GM12878 (cell line): Measurements from ENCODE around the gene HNRNPM. TPM values are rescaled to one million over a fixed set of nuclear protein-coding genes. Genes with fewer than 3 reads are reported as not detected.

Experiments
- ATAC-seq: fragments of 200-7000 bp; cut with Tn5 transposase; 3 replicates; pipeline ENCODE4 v1.9.1; 2020; ENCODE audit warnings: mild to moderate bottlenecking, moderate library complexity
- BruUV-seq: library from RNA; stranded (reverse); fragments of 400-500 nt; replicated peaks from 2 replicates; lab custom pipeline; 2021; lab: Mats Ljungman, UMichigan
- CTCF ChIA-PET: fragments of 300-600 bp; sonication (Branson Sonifier 250); formaldehyde crosslinking; extraction: SDS; loops from one replicate; lab custom pipeline; 2021; ENCODE audit warnings: inconsistent platforms; lab: Yijun Ruan, JAX
- POLR2A ChIA-PET: fragments of 350-600 bp; formaldehyde crosslinking; extraction: SDS; loops from one replicate; lab custom pipeline; 2021; ENCODE audit warnings: inconsistent platforms; lab: Charles Lee
- RAD21 ChIA-PET: fragments of 300-600 bp; sonication (Branson Sonifier 250); formaldehyde crosslinking; loops from one replicate; lab custom pipeline; 2023; ENCODE audit warnings: antibody characterized with exemption; ENCODE audit not compliant: unreplicated experiment; lab: Charles Lee
- SMC1A ChIA-PET: fragments of 300-600 bp; sonication (Branson Sonifier 250); formaldehyde crosslinking; loops from one replicate; lab custom pipeline; 2023; ENCODE audit not compliant: unreplicated experiment, uncharacterized antibody; lab: Charles Lee
- DNase-seq: peaks from one replicate; pipeline ENCODE4 v3.0.0-alpha.2; 2011; ENCODE audit warnings: low read depth, low spot score
- FAIRE-seq: peaks from 3 replicates; lab custom pipeline; 2011; peaks lifted over from hg19 to GRCh38; lab: Jason Lieb, UNC
- H2AFZ ChIP-seq: 2 replicates; pipeline ENCODE4 v1.6.0; 2011; ENCODE audit warnings: low read depth, low read length, control low read depth; ENCODE audit not compliant: control insufficient read depth
- H3K27ac ChIP-seq: 2 replicates; pipeline ENCODE4 v1.5.1; 2011; ENCODE audit warnings: control low read depth; ENCODE audit not compliant: control insufficient read depth, insufficient read depth
- H3K27me3 ChIP-seq, 2 experiments: replicated peaks in 1 of 2; 2 replicates each; pipeline versions ENCODE4 v1.6.0 to v1.6.1; 2011; ENCODE audit warnings: low read length in 1 of 2; ENCODE audit not compliant: control insufficient read depth in 2 of 2, insufficient read depth in 2 of 2
- H3K36me3 ChIP-seq, 2 experiments: 2 replicates each; pipeline ENCODE4 v1.5.1; 2011; ENCODE audit warnings: low read length in 1 of 2; ENCODE audit not compliant: control insufficient read depth in 2 of 2, insufficient read depth in 2 of 2
- H3K4me1 ChIP-seq: 2 replicates; pipeline ENCODE4 v1.6.1; 2011; ENCODE audit warnings: mild to moderate bottlenecking, low read length, moderate library complexity, mixed read lengths; ENCODE audit not compliant: control insufficient read depth, insufficient read depth
- H3K4me2 ChIP-seq: 2 replicates; pipeline ENCODE4 v1.6.0; 2011; ENCODE audit warnings: control low read depth; ENCODE audit not compliant: control insufficient read depth, insufficient read depth
- H3K4me3 ChIP-seq: fragments of 200-600 bp; sonication (generic); 2 replicates; pipeline ENCODE4 v1.5.1; 2016
- H3K79me2 ChIP-seq: 2 replicates; pipeline ENCODE4 v1.6.0; 2011; ENCODE audit warnings: low read length; ENCODE audit not compliant: control insufficient read depth, insufficient read depth
- H3K9ac ChIP-seq: 2 replicates; pipeline ENCODE4 v1.8.0; 2011; ENCODE audit warnings: low read length, control low read depth, mixed read lengths; ENCODE audit not compliant: control insufficient read depth, insufficient read depth
- H3K9me3 ChIP-seq: replicated peaks from 3 replicates; pipeline ENCODE4 v1.5.1; 2011; ENCODE audit warnings: mild to moderate bottlenecking, low read length; ENCODE audit not compliant: control insufficient read depth, insufficient read depth
- H4K20me1 ChIP-seq: 2 replicates; pipeline ENCODE4 v1.6.0; 2011; ENCODE audit not compliant: control insufficient read depth, insufficient read depth
- DPF2 ChIP-seq: fragments of 450-650 bp; IDR thresholded peaks from 2 replicates; pipeline ENCODE4 v1.6.1; 2017; ENCODE audit warnings: mild to moderate bottlenecking
- EP300 ChIP-seq, 2 experiments: fragments of 150-350 bp in 1 of 2; IDR thresholded peaks; 2 replicates each; pipeline ENCODE4 v1.6.1; 2011 to 2012; ENCODE audit warnings: low read depth in 2 of 2, low read length in 2 of 2, borderline replicate concordance in 1 of 2, improper control_type of control experiment in 1 of 2, inconsistent platforms in 1 of 2; ENCODE audit not compliant: control insufficient read depth in 1 of 2
- ETV6 ChIP-seq, 2 experiments: fragments of 450-650 bp in 1 of 2; IDR thresholded peaks in 1 of 2; conservative IDR thresholded peaks in 1 of 2; 2 replicates each; pipeline ENCODE4 v1.6.1; 2014; ENCODE audit warnings: antibody characterized with exemption in 1 of 2, borderline replicate concordance in 1 of 2, low read depth in 1 of 2, mild to moderate bottlenecking in 1 of 2, moderate library complexity in 1 of 2
- MYC ChIP-seq: IDR thresholded peaks from 2 replicates; pipeline ENCODE4 v1.6.1; 2011; ENCODE audit warnings: mild to moderate bottlenecking, low read length, moderate library complexity, inconsistent platforms; ENCODE audit not compliant: insufficient read depth, insufficient replicate concordance, insufficient read length, severe bottlenecking
- NFYB ChIP-seq: IDR thresholded peaks from 2 replicates; pipeline ENCODE4 v1.6.1; 2011; ENCODE audit warnings: low read depth, mild to moderate bottlenecking, low read length, improper control_type of control experiment, moderate library complexity; ENCODE audit not compliant: insufficient read depth
- RAD21 ChIP-seq: IDR thresholded peaks from 2 replicates; pipeline ENCODE4 v1.6.1; 2011; ENCODE audit warnings: mild to moderate bottlenecking, low read depth, low read length, moderate library complexity; ENCODE audit not compliant: insufficient read depth
- SMC3 ChIP-seq: IDR thresholded peaks from 2 replicates; pipeline ENCODE4 v1.6.1; 2011; ENCODE audit warnings: low read length, improper control_type of control experiment, borderline replicate concordance
- SPI1 ChIP-seq: IDR thresholded peaks from 2 replicates; pipeline ENCODE4 v1.6.1; 2011; ENCODE audit warnings: low read depth, mild to moderate bottlenecking, low read length, moderate library complexity, borderline replicate concordance; ENCODE audit not compliant: insufficient read depth
- ZNF592 ChIP-seq: fragments of 450-650 bp; IDR thresholded peaks from 2 replicates; pipeline ENCODE4 v1.6.1; 2017; ENCODE audit warnings: mild to moderate bottlenecking, moderate library complexity
- WGBS: methylation state at CpG from one replicate; pipeline ENCODE4 v1.1.6; 2016; ENCODE audit warnings: low lambda C conversion rate; ENCODE audit not compliant: insufficient replicate concordance, insufficient coverage; ENCODE audit errors: missing lambda C conversion rate; 5-methylcytosine and 5-hydroxymethylcytosine counted together
- in situ Hi-C: fragments of 300-500 bp; cut with MboI; formaldehyde crosslinking; loops from 9 replicates; pipeline ENCODE4 v1.14.3; 2018; ENCODE audit warnings: mixed read lengths
- intact Hi-C: fragments of 100-400 bp; cut with micrococcal nuclease; formaldehyde crosslinking; loops from one replicate; pipeline ENCODE4 v1.14.2; 2022; ENCODE audit not compliant: unreplicated experiment
- polyA plus RNA-seq, 11 experiments: library from polyadenylated mRNA; depleted of rRNA in 4 of 11; unstranded in 6 of 11; stranded (reverse) in 5 of 11; fragments of >200 nt; fragmentation: Nextera tagmentation in 4 of 11; fragmentation: Illumina TruSeq in 1 of 11; extraction: Ambion mirVana in 4 of 11; extraction: Trizol in 1 of 11; gene quantifications; 1 replicate in 1 of 11; 2 replicates in 10 of 11; pipeline versions ENCODE4 v1.2.1 to v1.2.3, GENCODE V29; 2011 to 2016; ENCODE audit warnings: inconsistent platforms in 2 of 11, missing spikeins in 2 of 11, low read depth in 1 of 11
- total RNA-seq, 4 experiments: library from RNA; depleted of rRNA in 3 of 4; stranded (reverse); fragments of >200 nt in 3 of 4; fragmentation: Illumina TruSeq in 1 of 4; extraction: Trizol in 1 of 4; gene quantifications; 2 replicates each; pipeline versions ENCODE4 v1.2.1 to v1.2.3, GENCODE V29; 2013 to 2021

The HNRNPM gene
- total and polyA plus RNA-seq, 10 of the 15 experiments (the other 5 are each of a cell fraction or from before 2014, with no cell fraction given): 14.3 to 415 (median 198) TPM

- peaks cover 2% of the 10 kb centered on the region for H3K79me2 ChIP-seq
- BruUV-seq: no TSS peak
- H3K4me3 ChIP-seq: no peak overlapping the region
- H3K4me1 ChIP-seq: peaks cover 11% of the 10 kb centered on the region; the same call in 1 of the 2 replicates
- intact Hi-C loops (no loop called here), in situ Hi-C loops (no loop called here)
- H3K27me3 ChIP-seq: no peaks in the 10 kb centered on the region
- no peaks in the 10 kb centered on the region for H3K9me3 ChIP-seq
- no peak overlapping the region for H3K9ac ChIP-seq
- DNase-seq (no peak), FAIRE-seq (no peak), ATAC-seq (no peak)
- ChIA-PET RAD21 (no interaction called here), SMC1A (no interaction called here), POLR2A (interaction anchor here (0.6 kb wide), 1 partner anchor 162 kb away, joined by 3 read pairs; no protein-coding TSS in a partner anchor), CTCF (no interaction called here)
- no peak overlapping the region for H2AFZ ChIP-seq
- no peaks in the 10 kb centered on the region for H4K20me1 ChIP-seq
- TF ChIP-seq MYC (no peak), SPI1 (no peak), NFYB (no peak), ETV6 (conservative IDR thresholded peaks at IDR 0.05 in 1 of 2, IDR thresholded peaks at IDR 0.05 in 1 of 2; ENCODE audit: borderline replicate concordance in 1 of 2, low read depth in 1 of 2) (no peak), ZNF592 (no peak), RAD21 (no peak), DPF2 (no peak), SMC3 (no peak), EP300 (IDR thresholded peaks at IDR 0.05; ENCODE audit: borderline replicate concordance in 1 of 2, control insufficient read depth in 1 of 2, low read depth in 2 of 2, low read length in 2 of 2) (no peak)
- H3K4me2 ChIP-seq: no peak overlapping the region
- H3K36me3 ChIP-seq: no peaks in the 10 kb centered on the region
- no peak overlapping the region for H3K27ac ChIP-seq
- 98% methylated on average over 18 of the region's 52 CpGs for WGBS
Observed at GRCh38 chr19:8510589-8511115, 65.9 kb downstream of the HNRNPM start.
